ENCODE results near the gene ACVR2A. TPM values are rescaled to one million over a fixed set of nuclear protein-coding genes. Genes with fewer than 3 reads are reported as not detected.

ACVR2A gene
- polyA plus RNA-seq, 1 donor (not counting 4 experiments of a cell fraction or from before 2014, with no cell fraction given) = 6.6 TPM

DNA sequence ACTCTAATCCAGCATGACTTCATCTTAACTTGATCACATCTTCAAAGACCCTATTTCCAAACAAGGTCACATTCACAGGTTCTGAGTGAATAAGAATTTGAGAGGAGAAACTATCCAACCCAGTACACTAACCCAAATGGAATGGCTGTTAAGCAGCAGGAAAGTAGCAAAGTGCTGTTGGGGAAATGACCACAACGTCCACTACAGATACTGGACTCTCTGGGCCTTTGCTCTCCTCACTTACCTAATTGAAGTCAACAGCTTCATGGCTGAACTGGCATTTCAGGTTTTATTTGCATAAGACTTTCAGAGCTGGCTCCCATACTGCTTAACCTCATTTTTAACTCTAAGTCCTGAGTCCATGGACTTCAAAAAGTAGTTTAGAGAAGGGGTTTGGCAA lies 38.0 kb upstream of the ACVR2A start:
- dilution Hi-C loops (cut with MboI; ENCODE audit: extremely low pct_ligation_motif_present, low sequenced_read_pairs) = no loop called here
- Histone ChIP-seq H3K36me3 (ENCODE audit: control insufficient read depth in 2 of 2, extremely low read depth in 1 of 2, insufficient read depth in 2 of 2, low read length in 2 of 2) (no peaks in the 10 kb centered on the region), H3K9me3 (ENCODE audit: control insufficient read depth, low read depth, low read length) (no peaks in the 10 kb centered on the region), H3K4me3 (ENCODE audit: control insufficient read depth in 2 of 3, extremely low read depth in 1 of 3, insufficient read depth in 2 of 3, low read depth in 1 of 3, low read length in 3 of 3) (no peak overlapping the region), H3K4me2 (ENCODE audit: control insufficient read depth, extremely low read depth, insufficient read depth, low read depth, low read length) (no peak overlapping the region), H4K20me1 (ENCODE audit: control insufficient read depth, extremely low read depth, insufficient read depth, low read length) (no peaks in the 10 kb centered on the region), H2AFZ (ENCODE audit: control insufficient read depth, low read length) (no peak overlapping the region), H3K9ac (ENCODE audit: control insufficient read depth, extremely low read depth, insufficient read depth, low read length) (no peak overlapping the region), H3K27me3 (ENCODE audit: control insufficient read depth, extremely low read depth, insufficient read depth, low read length) (no peaks in the 10 kb centered on the region), H3K79me2 (ENCODE audit: control insufficient read depth, insufficient read depth, low read length) (no peaks in the 10 kb centered on the region), H3K9me1 (ENCODE audit: control insufficient read depth, extremely low read depth, insufficient read depth, low read length) (no peaks in the 10 kb centered on the region), H3K4me1 (ENCODE audit: control insufficient read depth, extremely low read depth, insufficient read depth, low read length) (no peaks in the 10 kb centered on the region), H3K27ac (ENCODE audit: control insufficient read depth, insufficient read depth, low read length) (no peak overlapping the region)
- TF ChIP-seq, protein P1, sequence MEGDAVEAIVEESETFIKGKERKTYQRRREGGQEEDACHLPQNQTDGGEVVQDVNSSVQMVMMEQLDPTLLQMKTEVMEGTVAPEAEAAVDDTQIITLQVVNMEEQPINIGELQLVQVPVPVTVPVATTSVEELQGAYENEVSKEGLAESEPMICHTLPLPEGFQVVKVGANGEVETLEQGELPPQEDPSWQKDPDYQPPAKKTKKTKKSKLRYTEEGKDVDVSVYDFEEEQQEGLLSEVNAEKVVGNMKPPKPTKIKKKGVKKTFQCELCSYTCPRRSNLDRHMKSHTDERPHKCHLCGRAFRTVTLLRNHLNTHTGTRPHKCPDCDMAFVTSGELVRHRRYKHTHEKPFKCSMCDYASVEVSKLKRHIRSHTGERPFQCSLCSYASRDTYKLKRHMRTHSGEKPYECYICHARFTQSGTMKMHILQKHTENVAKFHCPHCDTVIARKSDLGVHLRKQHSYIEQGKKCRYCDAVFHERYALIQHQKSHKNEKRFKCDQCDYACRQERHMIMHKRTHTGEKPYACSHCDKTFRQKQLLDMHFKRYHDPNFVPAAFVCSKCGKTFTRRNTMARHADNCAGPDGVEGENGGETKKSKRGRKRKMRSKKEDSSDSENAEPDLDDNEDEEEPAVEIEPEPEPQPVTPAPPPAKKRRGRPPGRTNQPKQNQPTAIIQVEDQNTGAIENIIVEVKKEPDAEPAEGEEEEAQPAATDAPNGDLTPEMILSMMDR (optimal IDR thresholded peaks at IDR 0.05 in 1 of 3, IDR thresholded peaks at IDR 0.05 in 1 of 3, conservative IDR thresholded peaks at IDR 0.05 in 1 of 3; ENCODE audit: extremely low read depth in 1 of 3, insufficient read depth in 2 of 3, low read length in 3 of 3) = no peak
- TF ChIP-seq EZH2 (IDR thresholded peaks at IDR 0.05; ENCODE audit: low read length) = no peak
- no peak for FAIRE-seq
- DNase-seq (ENCODE audit: low read depth, low spot score) = no peak

DNA sequence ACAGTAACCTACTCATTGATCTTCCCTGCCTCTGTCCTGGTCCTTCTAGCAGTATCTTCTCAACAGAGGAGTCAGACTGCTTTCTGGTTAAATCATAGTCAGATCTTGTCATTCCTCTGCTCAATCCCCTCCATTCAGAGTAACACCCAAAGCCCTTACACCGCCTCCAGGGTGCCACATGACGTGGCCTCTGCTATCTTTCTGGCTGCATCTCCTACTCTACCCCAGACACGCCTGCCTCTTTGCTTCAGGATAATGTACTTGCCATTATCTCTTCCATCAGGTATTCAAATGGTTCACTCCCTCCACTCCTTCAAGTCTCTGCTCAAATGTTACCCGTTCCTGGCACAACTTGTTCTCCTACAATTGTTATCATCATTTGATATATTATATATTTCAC lies 36.3 kb upstream of the ACVR2A start:
- DNase-seq (ENCODE audit: low read depth, low spot score) = no peak
- dilution Hi-C loops (cut with MboI; ENCODE audit: extremely low pct_ligation_motif_present, low sequenced_read_pairs) = no loop called here
- no peaks in the 10 kb centered on the region for H3K36me3 ChIP-seq (ENCODE audit: control insufficient read depth in 2 of 2, extremely low read depth in 1 of 2, insufficient read depth in 2 of 2, low read length in 2 of 2)
- no peaks in the 10 kb centered on the region for H3K9me3 ChIP-seq (ENCODE audit: control insufficient read depth, low read depth, low read length)
- no peak overlapping the region for H3K9ac ChIP-seq (ENCODE audit: control insufficient read depth, extremely low read depth, insufficient read depth, low read length)
- no peak for TF ChIP-seq EZH2 (IDR thresholded peaks at IDR 0.05; ENCODE audit: low read length)
- TF ChIP-seq, protein P1 (optimal IDR thresholded peaks at IDR 0.05 in 1 of 3, IDR thresholded peaks at IDR 0.05 in 1 of 3, conservative IDR thresholded peaks at IDR 0.05 in 1 of 3; ENCODE audit: extremely low read depth in 1 of 3, insufficient read depth in 2 of 3, low read length in 3 of 3) = no peak
- H4K20me1 ChIP-seq (ENCODE audit: control insufficient read depth, extremely low read depth, insufficient read depth, low read length) = no peaks in the 10 kb centered on the region
- H3K27me3 ChIP-seq (ENCODE audit: control insufficient read depth, extremely low read depth, insufficient read depth, low read length) = no peaks in the 10 kb centered on the region
- no peaks in the 10 kb centered on the region for H3K79me2 ChIP-seq (ENCODE audit: control insufficient read depth, insufficient read depth, low read length)
- no peak overlapping the region for H2AFZ ChIP-seq (ENCODE audit: control insufficient read depth, low read length)
- no peak for FAIRE-seq
- no peak overlapping the region for H3K4me3 ChIP-seq (ENCODE audit: control insufficient read depth in 2 of 3, extremely low read depth in 1 of 3, insufficient read depth in 2 of 3, low read depth in 1 of 3, low read length in 3 of 3)
- no peak overlapping the region for H3K4me2 ChIP-seq (ENCODE audit: control insufficient read depth, extremely low read depth, insufficient read depth, low read depth, low read length)
- H3K9me1 ChIP-seq (ENCODE audit: control insufficient read depth, extremely low read depth, insufficient read depth, low read length) = no peaks in the 10 kb centered on the region
- H3K27ac ChIP-seq (ENCODE audit: control insufficient read depth, insufficient read depth, low read length) = no peak overlapping the region
- H3K4me1 ChIP-seq (ENCODE audit: control insufficient read depth, extremely low read depth, insufficient read depth, low read length) = no peaks in the 10 kb centered on the region
